ENCODE results near the gene ZNF239.

- TF ChIP-seq CTCF (IDR thresholded peaks at IDR 0.05) (no peak), POLR2A (IDR thresholded peaks at IDR 0.05) (no peak)
Observed at GRCh38 chr10:43574906-43575305, 490 bp upstream of the ZNF239 start.

Data from esophagus squamous epithelium (tissue), 4 donors.